ENCODE measurements around the gene SLC5A11.

SLC5A11 gene

GRCh38 chr16:24919536-24919935, 73.8 kb downstream of the SLC5A11 start:
- DNase-seq = no peak

GRCh38 chr16:24920568-24920967, 74.8 kb downstream of the SLC5A11 start:
- no peak for DNase-seq

- DNase-seq = no peak
Measured at GRCh38 chr16:24921229-24921628, 75.5 kb downstream of the SLC5A11 start.

- no peak for DNase-seq
Measured at GRCh38 chr16:24925163-24925562, 79.4 kb downstream of the SLC5A11 start.

GRCh38 chr16:24929409-24929808, 83.6 kb downstream of the SLC5A11 start:
- DNase-seq = no peak

GRCh38 chr16:24930440-24930839, 84.7 kb downstream of the SLC5A11 start:
- DNase-seq = no peak

GRCh38 chr16:24931091-24931490, 85.3 kb downstream of the SLC5A11 start:
- DNase-seq = no peak

- no peak for DNase-seq
Measured at GRCh38 chr16:24935336-24935735, 89.6 kb downstream of the SLC5A11 start.

- no peak for DNase-seq
Measured at GRCh38 chr16:24936151-24936550, 90.4 kb downstream of the SLC5A11 start.

- no peak for DNase-seq
Measured at GRCh38 chr16:24939224-24939623, 93.5 kb downstream of the SLC5A11 start.

GRCh38 chr16:24939738-24940137, 94.0 kb downstream of the SLC5A11 start:
- DNase-seq = no peak

- no peak for DNase-seq
Measured at GRCh38 chr16:24943471-24943870, 97.7 kb downstream of the SLC5A11 start.

- DNase-seq = no peak
Measured at GRCh38 chr16:24944206-24944605, 98.4 kb downstream of the SLC5A11 start.

GRCh38 chr16:24946155-24946554, 100.4 kb downstream of the SLC5A11 start:
- DNase-seq = no peak

GRCh38 chr16:24950275-24950674, 104.5 kb downstream of the SLC5A11 start:
- no peak for DNase-seq

GRCh38 chr16:24953306-24953705, 107.5 kb downstream of the SLC5A11 start:
- DNase-seq = no peak

- no peak for DNase-seq
Measured at GRCh38 chr16:24953721-24954120, 108.0 kb downstream of the SLC5A11 start.

GRCh38 chr16:24954137-24954536, 108.4 kb downstream of the SLC5A11 start:
- DNase-seq = no peak

- DNase-seq = no peak
Measured at GRCh38 chr16:24955975-24956731, 110.4 kb downstream of the SLC5A11 start.

- DNase-seq = no peak
Measured at GRCh38 chr16:24957887-24958286, 112.1 kb downstream of the SLC5A11 start.
